GM18505 (cell line): ENCODE measurements around the gene CNRIP1.

Source experiments
- ATAC-seq: cut with Tn5 transposase; IDR thresholded peaks from one replicate; pipeline ENCODE4 v1.9.1; 2021; ENCODE audit not compliant: unreplicated experiment
- POLR2A ChIP-seq: IDR thresholded peaks from 4 replicates; pipeline ENCODE4 v1.6.1; 2011; ENCODE audit warnings: borderline replicate concordance; ENCODE audit not compliant: insufficient read depth, insufficient read length; ENCODE audit errors: extremely low read depth

Gene CNRIP1

GRCh38 chr2:68244456-68244855 is 75.3 kb downstream of the CNRIP1 start:
- no peak for TF ChIP-seq POLR2A
- no peak for ATAC-seq
